Mesenchymal stem cell (in vitro differentiated cells and primary cell): ENCODE data around the gene ZNF443.
A peak's percentile ranks its signal among the peaks of the same experiment; 100 is the strongest.

Experiments
- DNase-seq: peaks from one replicate; pipeline ENCODE4 v3.0.0-alpha.2; 2013
- H2AFZ ChIP-seq: one replicate; pipeline ENCODE4 v1.6.1; 2013; ENCODE audit warnings: low read depth, mild to moderate bottlenecking, control low read depth, inconsistent platforms, low read length, moderate library complexity
- H2AK5ac ChIP-seq: 2 replicates; pipeline ENCODE4 v1.6.1; 2013; ENCODE audit warnings: low read length, moderate library complexity, mild to moderate bottlenecking, inconsistent platforms; ENCODE audit not compliant: severe bottlenecking
- H2BK120ac ChIP-seq: one replicate; pipeline ENCODE4 v1.6.1; 2013; ENCODE audit warnings: low read depth, mild to moderate bottlenecking, inconsistent platforms, low read length, moderate library complexity
- H2BK12ac ChIP-seq, 2 experiments: one replicate each; pipeline ENCODE4 v1.6.1; 2013; ENCODE audit warnings: inconsistent platforms in 2 of 2, low read length in 2 of 2, mild to moderate bottlenecking in 2 of 2, moderate library complexity in 2 of 2, control low read depth in 1 of 2
- H2BK15ac ChIP-seq: one replicate; pipeline ENCODE4 v1.6.1; 2013; ENCODE audit warnings: mild to moderate bottlenecking, low read depth, inconsistent platforms; ENCODE audit not compliant: poor library complexity, severe bottlenecking
- H2BK5ac ChIP-seq: 2 replicates; pipeline ENCODE4 v1.6.1; 2013; ENCODE audit warnings: low read depth, mild to moderate bottlenecking, low read length, control low read depth, inconsistent platforms; ENCODE audit not compliant: poor library complexity, severe bottlenecking
- H3K14ac ChIP-seq, 2 experiments: one replicate each; pipeline ENCODE4 v1.6.1; 2013; ENCODE audit warnings: inconsistent platforms in 2 of 2, low read length in 2 of 2, control low read depth in 1 of 2, mild to moderate bottlenecking in 1 of 2, moderate library complexity in 1 of 2
- H3K18ac ChIP-seq, 2 experiments: one replicate each; pipeline ENCODE4 v1.6.1; 2013; ENCODE audit warnings: inconsistent platforms in 2 of 2, low read length in 2 of 2, control low read depth in 1 of 2, low read depth in 1 of 2, mild to moderate bottlenecking in 1 of 2
- H3K23ac ChIP-seq, 2 experiments: one replicate each; pipeline ENCODE4 v1.6.1; 2013; ENCODE audit warnings: inconsistent platforms in 2 of 2, low read length in 2 of 2, mild to moderate bottlenecking in 2 of 2, moderate library complexity in 2 of 2, control low read depth in 1 of 2
- H3K27ac ChIP-seq: 2 replicates; pipeline ENCODE4 v1.5.1; 2013; ENCODE audit warnings: mild to moderate bottlenecking, moderate library complexity, low read length, control low read depth, inconsistent platforms; ENCODE audit not compliant: poor library complexity, severe bottlenecking
- H3K27me3 ChIP-seq, 2 experiments: 2 replicates each; pipeline versions ENCODE4 v1.6.1 to v1.7.0; 2013; ENCODE audit warnings: low read length in 2 of 2, mild to moderate bottlenecking in 2 of 2, moderate library complexity in 2 of 2, control low read depth in 1 of 2, inconsistent platforms in 1 of 2; ENCODE audit not compliant: control insufficient read depth in 1 of 2, insufficient read depth in 1 of 2
- H3K36me3 ChIP-seq, 2 experiments: 2 replicates each; pipeline versions ENCODE4 v1.6.1 to v1.7.0; 2013; ENCODE audit warnings: low read length in 2 of 2, control low read depth in 1 of 2, inconsistent platforms in 1 of 2, low read depth in 1 of 2, mild to moderate bottlenecking in 1 of 2; ENCODE audit not compliant: insufficient read depth in 2 of 2, control insufficient read depth in 1 of 2
- H3K4ac ChIP-seq, 2 experiments: one replicate each; pipeline ENCODE4 v1.6.1; 2013; ENCODE audit warnings: inconsistent platforms in 2 of 2, low read length in 2 of 2, mild to moderate bottlenecking in 2 of 2, moderate library complexity in 2 of 2, control low read depth in 1 of 2, low read depth in 1 of 2
- H3K4me1 ChIP-seq: 2 replicates; pipeline ENCODE4 v1.6.1; 2013; ENCODE audit warnings: low read depth, low read length, control low read depth; ENCODE audit not compliant: control insufficient read depth, insufficient read depth
- H3K4me2 ChIP-seq: 2 replicates; pipeline ENCODE4 v1.6.1; 2013; ENCODE audit warnings: low read length, mild to moderate bottlenecking, inconsistent platforms; ENCODE audit not compliant: poor library complexity, severe bottlenecking
- H3K4me3 ChIP-seq, 2 experiments: 2 replicates each; pipeline versions ENCODE4 v1.5.1 to v1.7.0; 2013; ENCODE audit warnings: low read length in 2 of 2, mild to moderate bottlenecking in 2 of 2, control low read depth in 1 of 2, low read depth in 1 of 2; ENCODE audit not compliant: insufficient read depth in 1 of 2
- H3K79me1 ChIP-seq: replicated peaks from 2 replicates; pipeline ENCODE4 v1.6.1; 2013; ENCODE audit warnings: mild to moderate bottlenecking, control low read depth, low read length, inconsistent platforms; ENCODE audit not compliant: poor library complexity, severe bottlenecking
- H3K9ac ChIP-seq: 2 replicates; pipeline ENCODE4 v1.7.0; 2013; ENCODE audit warnings: mild to moderate bottlenecking, low read length, moderate library complexity
- H3K9me3 ChIP-seq: 2 replicates; pipeline ENCODE4 v1.7.0; 2013; ENCODE audit warnings: mild to moderate bottlenecking, low read length; ENCODE audit not compliant: control insufficient read depth
- H4K8ac ChIP-seq: one replicate; pipeline ENCODE4 v1.6.1; 2013; ENCODE audit warnings: inconsistent platforms, mild to moderate bottlenecking, low read length, moderate library complexity
- H4K91ac ChIP-seq: one replicate; pipeline ENCODE4 v1.6.1; 2013; ENCODE audit warnings: mild to moderate bottlenecking, low read length, inconsistent platforms
- WGBS: methylation state at CpG from one replicate; pipeline ENCODE4 v1.1.7; 2013; ENCODE audit warnings: mixed read lengths; 5-methylcytosine and 5-hydroxymethylcytosine counted together

ZNF443 gene

GRCh38 chr19:12484371-12485051 lies 43.7 kb upstream of the ZNF443 start, which contains the start of gene ZNF709:
Gene ZNF709, minus strand, starts transcription at chr19:12484816. Its CDS starts 159 bp downstream, at chr19:12484657.
- H3K36me3 ChIP-seq: no peaks in the 10 kb centered on the region

GRCh38 chr19:12484011-12484370 lies 43.2 kb upstream of the ZNF443 start:
- Histone ChIP-seq H2BK15ac (peak overlapping the region; percentile 23), H2AFZ (peak overlapping the region; percentile 91), H3K79me1 (peaks cover 24% of the 10 kb centered on the region), H3K27me3 (no peaks in the 10 kb centered on the region), H2BK5ac (no peak overlapping the region), H2AK5ac (no peak overlapping the region), H3K23ac (no peak overlapping the region), H4K91ac (no peak overlapping the region), H4K8ac (no peak overlapping the region), H2BK12ac (no peak overlapping the region), H3K4me1 (peaks cover 4% of the 10 kb centered on the region), H3K27ac (no peak overlapping the region), H3K4ac (peak overlapping the region in 1 of 2 experiments; percentile 13), H2BK120ac (peak overlapping the region; percentile 27), H3K18ac (peak overlapping the region; percentile 77 to 89), H3K9ac (peak overlapping the region; percentile 94), H3K14ac (no peak overlapping the region), H3K9me3 (no peaks in the 10 kb centered on the region), H3K36me3 (no peaks in the 10 kb centered on the region), H3K4me2 (peak overlapping the region; percentile 93), H3K4me3 (peak overlapping the region; percentile 98 to 99)
- no peak for DNase-seq
- 3% methylated on average over 12 of the region's 13 CpGs for WGBS

More at GRCh38 chr19:12484371-12485051, 43.7 kb upstream of the ZNF443 start, which contains the start of gene ZNF709:
- peak within 1 kb of the TSS; percentile 80 for H2BK15ac ChIP-seq
- H3K4me1 ChIP-seq: peaks cover 4% of the 10 kb centered on the region
- H4K91ac ChIP-seq: no peak within 1 kb of the TSS
- H3K4me2 ChIP-seq: peak within 1 kb of the TSS; percentile 93
- peaks cover 22% of the 10 kb centered on the region for H3K79me1 ChIP-seq
- peak within 1 kb of the TSS in 1 of 2 experiments; percentile 70 for H3K14ac ChIP-seq
- peak within 1 kb of the TSS; percentile 13 to 35 for H3K4ac ChIP-seq
- no peak within 1 kb of the TSS for H2AK5ac ChIP-seq
- no peak within 1 kb of the TSS for H2BK12ac ChIP-seq
- whole genome bisulfite sequencing: under 1% methylated on average over 53 of the region's 53 CpGs
- H3K27ac ChIP-seq: peak within 1 kb of the TSS; percentile 37
- peak within 1 kb of the TSS; percentile 97 for H2AFZ ChIP-seq
- H3K18ac ChIP-seq: peak within 1 kb of the TSS; percentile 77 to 89
- H3K27me3 ChIP-seq: no peaks in the 10 kb centered on the region
- H3K9me3 ChIP-seq: no peaks in the 10 kb centered on the region
- peak within 1 kb of the TSS; percentile 69 for H4K8ac ChIP-seq
- H3K9ac ChIP-seq: peak within 1 kb of the TSS; percentile 94
- peak; percentile 87 for DNase-seq
- no peak within 1 kb of the TSS for H2BK5ac ChIP-seq
- H3K4me3 ChIP-seq: peak within 1 kb of the TSS; percentile 98 to 99
- peak within 1 kb of the TSS in 1 of 2 experiments; percentile 72 for H3K23ac ChIP-seq
- peak within 1 kb of the TSS; percentile 27 for H2BK120ac ChIP-seq

- Histone ChIP-seq H3K36me3 (peaks cover 3 to 5% of the 10 kb centered on the region in 2 experiments), H3K4me1 (peaks cover 4% of the 10 kb centered on the region), H3K79me1 (peaks cover 37% of the 10 kb centered on the region), H2BK12ac (no peak overlapping the region), H3K18ac (no peak overlapping the region), H3K4ac (no peak overlapping the region), H4K8ac (no peak overlapping the region), H2BK5ac (no peak overlapping the region), H3K4me3 (no peak overlapping the region), H3K23ac (no peak overlapping the region), H4K91ac (no peak overlapping the region), H2BK120ac (no peak overlapping the region), H3K4me2 (no peak overlapping the region), H3K27ac (no peak overlapping the region), H2BK15ac (no peak overlapping the region), H2AFZ (no peak overlapping the region), H3K14ac (no peak overlapping the region), H3K9ac (no peak overlapping the region), H3K9me3 (peaks cover 9% of the 10 kb centered on the region), H2AK5ac (no peak overlapping the region), H3K27me3 (no peaks in the 10 kb centered on the region)
- DNase-seq: peak; percentile 15
- 87% methylated on average over 2 of the region's 2 CpGs for WGBS
Measured at GRCh38 chr19:12482509-12482886, 41.7 kb upstream of the ZNF443 start.

- H3K4me1 ChIP-seq: peaks cover 4% of the 10 kb centered on the region
- no peak overlapping the region for H2BK120ac ChIP-seq
- no peak overlapping the region for H3K27ac ChIP-seq
- peaks cover 37% of the 10 kb centered on the region for H3K79me1 ChIP-seq
- no peak overlapping the region for H3K4ac ChIP-seq
- H3K9me3 ChIP-seq: peaks cover 15% of the 10 kb centered on the region
- H4K8ac ChIP-seq: no peak overlapping the region
- H3K36me3 ChIP-seq: peaks cover 3 to 5% of the 10 kb centered on the region in 2 experiments
- no peak overlapping the region for H3K4me3 ChIP-seq
- H3K23ac ChIP-seq: no peak overlapping the region
- no peak overlapping the region for H2BK5ac ChIP-seq
- no peak overlapping the region for H3K18ac ChIP-seq
- H3K14ac ChIP-seq: no peak overlapping the region
- H2BK15ac ChIP-seq: no peak overlapping the region
- no peak overlapping the region for H4K91ac ChIP-seq
- WGBS: 77% methylated on average over 4 of the region's 4 CpGs
- H2AK5ac ChIP-seq: no peak overlapping the region
- no peak overlapping the region for H2AFZ ChIP-seq
- H3K4me2 ChIP-seq: no peak overlapping the region
- H2BK12ac ChIP-seq: no peak overlapping the region
- no peaks in the 10 kb centered on the region for H3K27me3 ChIP-seq
- no peak overlapping the region for H3K9ac ChIP-seq
- no peak for DNase-seq
Measured at GRCh38 chr19:12481781-12482508, 41.1 kb upstream of the ZNF443 start.
